OCI-LY3 (cell line): ENCODE data around the gene LRRN2.

ENCODE experiments used
- EZH2phosphoT487 ChIP-seq: fragments of 200-600 bp; shearing (Covaris generic); IDR thresholded peaks from 2 replicates; pipeline ENCODE4 v1.6.1; 2018; ENCODE audit warnings: antibody characterized with exemption, mixed run types, low read depth
- TF ChIP-seq, protein P1 (sequence below): fragments of 200-600, 300-600 bp; sonication (generic); IDR thresholded peaks from 2 replicates; pipeline ENCODE4 v1.5.1; 2014; ENCODE audit warnings: antibody characterized with exemption, low read length, low read depth

DNA sequence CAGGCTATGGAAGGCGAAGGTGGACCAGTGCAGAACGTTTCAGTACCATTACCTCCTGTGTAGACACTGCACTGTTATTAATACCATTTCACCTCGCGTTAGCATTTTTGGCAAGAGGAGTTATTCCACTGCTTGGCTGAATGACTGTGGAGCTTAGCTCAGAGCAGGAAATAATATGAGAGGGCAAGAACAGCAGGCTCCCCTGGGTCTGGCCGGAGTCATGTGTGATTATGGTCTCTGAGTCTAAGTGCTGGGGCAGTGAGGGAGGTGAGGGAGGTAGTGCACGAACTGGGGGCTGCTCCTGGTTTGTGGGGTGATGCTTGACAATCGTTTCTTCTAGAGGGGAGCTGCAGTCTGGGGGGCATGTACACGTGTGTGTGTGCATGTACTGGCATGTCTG, 86.4 kb downstream of the LRRN2 start:
- TF ChIP-seq, protein P1, sequence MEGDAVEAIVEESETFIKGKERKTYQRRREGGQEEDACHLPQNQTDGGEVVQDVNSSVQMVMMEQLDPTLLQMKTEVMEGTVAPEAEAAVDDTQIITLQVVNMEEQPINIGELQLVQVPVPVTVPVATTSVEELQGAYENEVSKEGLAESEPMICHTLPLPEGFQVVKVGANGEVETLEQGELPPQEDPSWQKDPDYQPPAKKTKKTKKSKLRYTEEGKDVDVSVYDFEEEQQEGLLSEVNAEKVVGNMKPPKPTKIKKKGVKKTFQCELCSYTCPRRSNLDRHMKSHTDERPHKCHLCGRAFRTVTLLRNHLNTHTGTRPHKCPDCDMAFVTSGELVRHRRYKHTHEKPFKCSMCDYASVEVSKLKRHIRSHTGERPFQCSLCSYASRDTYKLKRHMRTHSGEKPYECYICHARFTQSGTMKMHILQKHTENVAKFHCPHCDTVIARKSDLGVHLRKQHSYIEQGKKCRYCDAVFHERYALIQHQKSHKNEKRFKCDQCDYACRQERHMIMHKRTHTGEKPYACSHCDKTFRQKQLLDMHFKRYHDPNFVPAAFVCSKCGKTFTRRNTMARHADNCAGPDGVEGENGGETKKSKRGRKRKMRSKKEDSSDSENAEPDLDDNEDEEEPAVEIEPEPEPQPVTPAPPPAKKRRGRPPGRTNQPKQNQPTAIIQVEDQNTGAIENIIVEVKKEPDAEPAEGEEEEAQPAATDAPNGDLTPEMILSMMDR = no peak
- TF ChIP-seq EZH2phosphoT487 = no peak
